Measurements from ENCODE around the gene PLA2G4C. TPM values are rescaled to one million over a fixed set of nuclear protein-coding genes. Genes with fewer than 3 reads are reported as not detected.
"Not testable (repeated sequence)": the region's sequence is repeated elsewhere in the genome, so short reads cannot be mapped to it uniquely, and the experiment has no call there.

PLA2G4C gene
- total RNA-seq, 3 donors from 2014 or later (not counting 1 experiment from before 2014, with no cell fraction given): 0.86 to 5.1 (median 4.6) TPM

DNA sequence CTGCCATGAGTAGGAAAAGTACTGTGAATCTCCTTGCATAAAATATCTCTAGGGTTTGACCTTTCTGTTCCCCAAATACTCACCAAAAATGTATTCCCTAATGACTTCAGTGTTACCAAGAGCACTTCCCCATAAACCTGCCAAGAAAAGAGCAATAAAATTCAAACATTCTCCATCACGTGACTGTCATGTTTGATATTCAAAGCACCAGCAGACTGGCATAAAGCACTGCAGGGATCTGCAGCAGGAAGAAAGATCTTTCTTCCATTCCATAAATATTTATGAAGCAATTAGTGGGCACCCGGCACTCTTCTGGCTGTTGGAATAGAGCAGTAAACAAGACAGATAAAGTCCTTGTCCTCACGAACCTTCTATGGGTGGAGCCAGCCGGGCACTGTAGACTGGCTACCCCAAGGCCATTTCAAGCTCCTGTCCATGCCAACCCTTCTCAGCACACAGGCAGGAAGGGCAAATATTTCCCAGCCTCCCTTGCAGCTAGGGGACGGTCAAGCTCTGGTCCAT is 20.3 kb downstream of the PLA2G4C start:
- WGBS (ENCODE audit: insufficient coverage): 75% methylated on average over 5 of the region's 5 CpGs
- intact Hi-C loops (cut with micrococcal nuclease): no loop called here
- Mint-ChIP-seq H3K27me3 (ENCODE audit: low read depth in 2 of 2) (peaks cover 7 to 11% of the 10 kb centered on the region in 2 donors), H3K4me1 (no peaks in the 10 kb centered on the region), H3K27ac (no peak overlapping the region), H3K4me3 (no peak overlapping the region), H3K36me3 (no peaks in the 10 kb centered on the region), H3K9me3 (peaks cover 0 to 5% of the 10 kb centered on the region in 2 donors)
- TF ChIP-seq, protein P1, sequence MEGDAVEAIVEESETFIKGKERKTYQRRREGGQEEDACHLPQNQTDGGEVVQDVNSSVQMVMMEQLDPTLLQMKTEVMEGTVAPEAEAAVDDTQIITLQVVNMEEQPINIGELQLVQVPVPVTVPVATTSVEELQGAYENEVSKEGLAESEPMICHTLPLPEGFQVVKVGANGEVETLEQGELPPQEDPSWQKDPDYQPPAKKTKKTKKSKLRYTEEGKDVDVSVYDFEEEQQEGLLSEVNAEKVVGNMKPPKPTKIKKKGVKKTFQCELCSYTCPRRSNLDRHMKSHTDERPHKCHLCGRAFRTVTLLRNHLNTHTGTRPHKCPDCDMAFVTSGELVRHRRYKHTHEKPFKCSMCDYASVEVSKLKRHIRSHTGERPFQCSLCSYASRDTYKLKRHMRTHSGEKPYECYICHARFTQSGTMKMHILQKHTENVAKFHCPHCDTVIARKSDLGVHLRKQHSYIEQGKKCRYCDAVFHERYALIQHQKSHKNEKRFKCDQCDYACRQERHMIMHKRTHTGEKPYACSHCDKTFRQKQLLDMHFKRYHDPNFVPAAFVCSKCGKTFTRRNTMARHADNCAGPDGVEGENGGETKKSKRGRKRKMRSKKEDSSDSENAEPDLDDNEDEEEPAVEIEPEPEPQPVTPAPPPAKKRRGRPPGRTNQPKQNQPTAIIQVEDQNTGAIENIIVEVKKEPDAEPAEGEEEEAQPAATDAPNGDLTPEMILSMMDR (IDR thresholded peaks at IDR 0.05): no peak
- Histone ChIP-seq H3K4me1 (ENCODE audit: control insufficient read depth, insufficient read depth, low read length) (no peaks in the 10 kb centered on the region), H3K4me3 (ENCODE audit: low read length) (no peak overlapping the region), H3K27me3 (ENCODE audit: control insufficient read depth, insufficient read depth, low read length) (no peaks in the 10 kb centered on the region), H3K27ac (ENCODE audit: low read length) (no peak overlapping the region), H3K36me3 (ENCODE audit: control insufficient read depth, insufficient read depth, low read length) (no peaks in the 10 kb centered on the region), H3K9me3 (ENCODE audit: control insufficient read depth, insufficient read depth, low read length) (no peaks in the 10 kb centered on the region)
- DNase-seq (no peak), ATAC-seq (no peak)

GRCh38 chr19:48088991-48089390 is 21.6 kb downstream of the PLA2G4C start:
- DNase-seq; H3K36me3 Mint-ChIP-seq; H3K9me3 Mint-ChIP-seq; H3K27me3 ChIP-seq (ENCODE audit: control insufficient read depth, insufficient read depth, low read length); H3K4me3 ChIP-seq (ENCODE audit: low read length); H3K9me3 ChIP-seq (ENCODE audit: control insufficient read depth, insufficient read depth, low read length); H3K36me3 ChIP-seq (ENCODE audit: control insufficient read depth, insufficient read depth, low read length); ATAC-seq; H3K27ac ChIP-seq (ENCODE audit: low read length); H3K4me1 ChIP-seq (ENCODE audit: control insufficient read depth, insufficient read depth, low read length); H3K4me1 Mint-ChIP-seq; intact Hi-C loops (cut with micrococcal nuclease); H3K27ac Mint-ChIP-seq; H3K27me3 Mint-ChIP-seq (ENCODE audit: low read depth in 2 of 2); H3K4me3 Mint-ChIP-seq: not testable (repeated sequence)
- 83% methylated on average over 5 of the region's 6 CpGs for WGBS (ENCODE audit: insufficient coverage)

- Mint-ChIP-seq H3K9me3 (no peaks in the 10 kb centered on the region), H3K27ac (no peak overlapping the region), H3K4me3 (no peak overlapping the region), H3K27me3 (ENCODE audit: low read depth in 2 of 2) (peaks cover 7% of the 10 kb centered on the region in 2 donors), H3K4me1 (no peaks in the 10 kb centered on the region), H3K36me3 (no peaks in the 10 kb centered on the region)
- no peaks in the 10 kb centered on the region for H3K36me3 ChIP-seq (ENCODE audit: control insufficient read depth, insufficient read depth, low read length)
- no peaks in the 10 kb centered on the region for H3K9me3 ChIP-seq (ENCODE audit: control insufficient read depth, insufficient read depth, low read length)
- TF ChIP-seq, protein P1 (IDR thresholded peaks at IDR 0.05): no peak
- 92% methylated on average over 7 of the region's 7 CpGs for whole genome bisulfite sequencing (ENCODE audit: insufficient coverage)
- no peak overlapping the region for H3K4me3 ChIP-seq (ENCODE audit: low read length)
- no peaks in the 10 kb centered on the region for H3K27me3 ChIP-seq (ENCODE audit: control insufficient read depth, insufficient read depth, low read length)
- intact Hi-C loops (cut with micrococcal nuclease): no loop called here
- no peak overlapping the region for H3K27ac ChIP-seq (ENCODE audit: low read length)
- no peak for ATAC-seq
- DNase-seq: no peak
- no peaks in the 10 kb centered on the region for H3K4me1 ChIP-seq (ENCODE audit: control insufficient read depth, insufficient read depth, low read length)
Observed at GRCh38 chr19:48085904-48086864, 24.4 kb downstream of the PLA2G4C start.

- H3K4me1 Mint-ChIP-seq: no peaks in the 10 kb centered on the region
- DNase-seq (no peak), ATAC-seq (no peak)
- H3K4me1 ChIP-seq (ENCODE audit: control insufficient read depth, insufficient read depth, low read length): no peaks in the 10 kb centered on the region
- intact Hi-C loops (cut with micrococcal nuclease): no loop called here
- 51% methylated on average over 3 of the region's 3 CpGs for WGBS (ENCODE audit: insufficient coverage)
- peaks cover 5 to 9% of the 10 kb centered on the region in 2 donors for H3K27me3 Mint-ChIP-seq (ENCODE audit: low read depth in 2 of 2)
- TF ChIP-seq, protein P1 (IDR thresholded peaks at IDR 0.05): no peak
- H3K27ac ChIP-seq (ENCODE audit: low read length): no peak overlapping the region
- no peaks in the 10 kb centered on the region for H3K36me3 ChIP-seq (ENCODE audit: control insufficient read depth, insufficient read depth, low read length)
- H3K9me3 Mint-ChIP-seq: no peaks in the 10 kb centered on the region
- no peaks in the 10 kb centered on the region for H3K36me3 Mint-ChIP-seq
- H3K27ac Mint-ChIP-seq: no peak overlapping the region
- no peak overlapping the region for H3K4me3 ChIP-seq (ENCODE audit: low read length)
- no peaks in the 10 kb centered on the region for H3K9me3 ChIP-seq (ENCODE audit: control insufficient read depth, insufficient read depth, low read length)
- H3K4me3 Mint-ChIP-seq: no peak overlapping the region
- H3K27me3 ChIP-seq (ENCODE audit: control insufficient read depth, insufficient read depth, low read length): no peaks in the 10 kb centered on the region
Observed at GRCh38 chr19:48085076-48085475, 25.5 kb downstream of the PLA2G4C start.
